Transverse colon (tissue), 1 donor: ENCODE results near the gene ZBTB20.

ENCODE experiments used
- EP300 ChIP-seq: sonication (generic); formaldehyde crosslinking; IDR thresholded peaks from one replicate; pipeline ENCODE4 v1.6.1; 2017; ENCODE audit warnings: antibody characterized with exemption, low read depth
- POLR2A ChIP-seq: fragments of 450-650 bp; IDR thresholded peaks from one replicate; pipeline ENCODE4 v1.6.1; 2016; ENCODE audit warnings: antibody characterized with exemption, mild to moderate bottlenecking, moderate library complexity

GRCh38 chr3:114741066-114741465, 406.0 kb downstream of the ZBTB20 start:
- TF ChIP-seq POLR2A: no peak
- no peak for TF ChIP-seq EP300
